HCT116 (cell line): ENCODE data around the gene NARF.

ENCODE experiments used
- CEBPB ChIP-seq: IDR thresholded peaks from 2 replicates; pipeline ENCODE4 v1.6.1; 2012; ENCODE audit warnings: low read depth
- EGR1 ChIP-seq: IDR thresholded peaks from 2 replicates; pipeline ENCODE4 v1.6.1; 2012; ENCODE audit warnings: low read depth
- EZH2phosphoT487 ChIP-seq: fragments of 200-600 bp; IDR thresholded peaks from 2 replicates; pipeline ENCODE4 v1.6.1; 2018; ENCODE audit warnings: antibody characterized with exemption, borderline replicate concordance
- POLR2A ChIP-seq: IDR thresholded peaks from 2 replicates; pipeline ENCODE4 v1.7.0; 2011; ENCODE audit warnings: borderline replicate concordance; ENCODE audit not compliant: insufficient read depth, insufficient read length; ENCODE audit errors: extremely low read depth
- RAD21 ChIP-seq: IDR thresholded peaks from 2 replicates; pipeline ENCODE4 v1.6.1; 2012; ENCODE audit warnings: low read depth, mild to moderate bottlenecking
- TF ChIP-seq, protein P1 (sequence below), 3 experiments: fragments of 200-600 bp in 1 of 3; sonication (generic) in 1 of 3; IDR thresholded peaks in 2 of 3; conservative IDR thresholded peaks in 1 of 3; 2 replicates each; pipeline ENCODE4 v1.5.1; 2012 to 2017; ENCODE audit warnings: low read depth in 2 of 3, low read length in 2 of 3, antibody characterized with exemption in 1 of 3, borderline replicate concordance in 1 of 3, control low read depth in 1 of 3, mild to moderate bottlenecking in 1 of 3, mixed read lengths in 1 of 3, mixed run types in 1 of 3, moderate library complexity in 1 of 3; ENCODE audit not compliant: insufficient read depth in 1 of 3
- TF ChIP-seq, protein P2 (sequence below): IDR thresholded peaks from 2 replicates; pipeline ENCODE4 v1.6.1; 2012
- TF ChIP-seq, protein P3 (sequence below): IDR thresholded peaks from 2 replicates; pipeline ENCODE4 v1.6.1; 2012; ENCODE audit warnings: low read depth

DNA sequence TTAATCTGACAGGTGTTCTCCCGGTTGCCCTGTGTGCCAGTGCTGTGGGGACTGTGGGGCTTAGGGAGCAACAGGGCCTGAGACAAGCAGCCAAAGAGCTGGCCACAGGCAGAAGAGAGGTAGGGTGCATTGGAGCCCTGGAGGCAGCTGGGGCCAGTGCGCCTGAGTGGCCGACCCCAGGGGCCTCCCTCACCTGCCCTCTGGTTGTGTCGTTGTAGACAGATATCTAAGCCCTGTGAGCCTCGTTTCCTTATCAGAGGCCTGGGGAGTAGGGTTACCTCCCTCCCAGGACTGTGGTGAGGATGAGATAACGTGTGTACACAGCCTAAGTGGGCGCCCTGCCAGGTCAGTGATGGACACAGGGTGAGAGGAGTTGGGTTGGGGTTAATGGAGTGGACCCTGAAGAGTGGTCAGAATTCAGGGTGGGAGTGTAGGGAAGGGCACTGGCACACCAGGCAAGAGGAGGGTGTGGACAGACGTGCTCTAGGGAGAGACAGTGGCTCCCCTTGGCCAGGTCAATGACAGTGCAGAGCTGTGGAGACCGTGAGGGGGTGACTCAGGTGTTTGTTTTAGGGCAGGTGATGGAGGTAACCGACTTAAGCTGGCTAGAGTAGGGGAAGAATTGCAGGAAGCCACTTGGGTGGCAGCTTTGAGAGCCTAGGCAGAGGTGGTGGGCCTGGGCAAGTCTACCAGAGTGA lies 3.4 kb downstream of the NARF start:
- no peak for TF ChIP-seq EGR1
- TF ChIP-seq, protein P1, sequence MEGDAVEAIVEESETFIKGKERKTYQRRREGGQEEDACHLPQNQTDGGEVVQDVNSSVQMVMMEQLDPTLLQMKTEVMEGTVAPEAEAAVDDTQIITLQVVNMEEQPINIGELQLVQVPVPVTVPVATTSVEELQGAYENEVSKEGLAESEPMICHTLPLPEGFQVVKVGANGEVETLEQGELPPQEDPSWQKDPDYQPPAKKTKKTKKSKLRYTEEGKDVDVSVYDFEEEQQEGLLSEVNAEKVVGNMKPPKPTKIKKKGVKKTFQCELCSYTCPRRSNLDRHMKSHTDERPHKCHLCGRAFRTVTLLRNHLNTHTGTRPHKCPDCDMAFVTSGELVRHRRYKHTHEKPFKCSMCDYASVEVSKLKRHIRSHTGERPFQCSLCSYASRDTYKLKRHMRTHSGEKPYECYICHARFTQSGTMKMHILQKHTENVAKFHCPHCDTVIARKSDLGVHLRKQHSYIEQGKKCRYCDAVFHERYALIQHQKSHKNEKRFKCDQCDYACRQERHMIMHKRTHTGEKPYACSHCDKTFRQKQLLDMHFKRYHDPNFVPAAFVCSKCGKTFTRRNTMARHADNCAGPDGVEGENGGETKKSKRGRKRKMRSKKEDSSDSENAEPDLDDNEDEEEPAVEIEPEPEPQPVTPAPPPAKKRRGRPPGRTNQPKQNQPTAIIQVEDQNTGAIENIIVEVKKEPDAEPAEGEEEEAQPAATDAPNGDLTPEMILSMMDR (IDR thresholded peaks at IDR 0.05 in 2 of 3, conservative IDR thresholded peaks at IDR 0.05 in 1 of 3; ENCODE audit: borderline replicate concordance in 1 of 3, insufficient read depth in 1 of 3, low read depth in 2 of 3, low read length in 2 of 3), result no peak
- no peak for TF ChIP-seq EZH2phosphoT487
- no peak for TF ChIP-seq POLR2A
- no peak for TF ChIP-seq CEBPB
- TF ChIP-seq, protein P2, sequence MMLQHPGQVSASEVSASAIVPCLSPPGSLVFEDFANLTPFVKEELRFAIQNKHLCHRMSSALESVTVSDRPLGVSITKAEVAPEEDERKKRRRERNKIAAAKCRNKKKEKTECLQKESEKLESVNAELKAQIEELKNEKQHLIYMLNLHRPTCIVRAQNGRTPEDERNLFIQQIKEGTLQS, result no peak
- no peak for TF ChIP-seq RAD21
- TF ChIP-seq, protein P3, sequence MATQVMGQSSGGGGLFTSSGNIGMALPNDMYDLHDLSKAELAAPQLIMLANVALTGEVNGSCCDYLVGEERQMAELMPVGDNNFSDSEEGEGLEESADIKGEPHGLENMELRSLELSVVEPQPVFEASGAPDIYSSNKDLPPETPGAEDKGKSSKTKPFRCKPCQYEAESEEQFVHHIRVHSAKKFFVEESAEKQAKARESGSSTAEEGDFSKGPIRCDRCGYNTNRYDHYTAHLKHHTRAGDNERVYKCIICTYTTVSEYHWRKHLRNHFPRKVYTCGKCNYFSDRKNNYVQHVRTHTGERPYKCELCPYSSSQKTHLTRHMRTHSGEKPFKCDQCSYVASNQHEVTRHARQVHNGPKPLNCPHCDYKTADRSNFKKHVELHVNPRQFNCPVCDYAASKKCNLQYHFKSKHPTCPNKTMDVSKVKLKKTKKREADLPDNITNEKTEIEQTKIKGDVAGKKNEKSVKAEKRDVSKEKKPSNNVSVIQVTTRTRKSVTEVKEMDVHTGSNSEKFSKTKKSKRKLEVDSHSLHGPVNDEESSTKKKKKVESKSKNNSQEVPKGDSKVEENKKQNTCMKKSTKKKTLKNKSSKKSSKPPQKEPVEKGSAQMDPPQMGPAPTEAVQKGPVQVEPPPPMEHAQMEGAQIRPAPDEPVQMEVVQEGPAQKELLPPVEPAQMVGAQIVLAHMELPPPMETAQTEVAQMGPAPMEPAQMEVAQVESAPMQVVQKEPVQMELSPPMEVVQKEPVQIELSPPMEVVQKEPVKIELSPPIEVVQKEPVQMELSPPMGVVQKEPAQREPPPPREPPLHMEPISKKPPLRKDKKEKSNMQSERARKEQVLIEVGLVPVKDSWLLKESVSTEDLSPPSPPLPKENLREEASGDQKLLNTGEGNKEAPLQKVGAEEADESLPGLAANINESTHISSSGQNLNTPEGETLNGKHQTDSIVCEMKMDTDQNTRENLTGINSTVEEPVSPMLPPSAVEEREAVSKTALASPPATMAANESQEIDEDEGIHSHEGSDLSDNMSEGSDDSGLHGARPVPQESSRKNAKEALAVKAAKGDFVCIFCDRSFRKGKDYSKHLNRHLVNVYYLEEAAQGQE, result no peak
